HG03060 (cell line): ENCODE results near the gene RIMOC1.

Experiments
- ATAC-seq: cut with Tn5 transposase; IDR thresholded peaks from one replicate; pipeline ENCODE4 v1.9.1; 2021; ENCODE audit warnings: low read depth, moderate number of reproducible peaks; ENCODE audit not compliant: unreplicated experiment

Gene RIMOC1, protein sequence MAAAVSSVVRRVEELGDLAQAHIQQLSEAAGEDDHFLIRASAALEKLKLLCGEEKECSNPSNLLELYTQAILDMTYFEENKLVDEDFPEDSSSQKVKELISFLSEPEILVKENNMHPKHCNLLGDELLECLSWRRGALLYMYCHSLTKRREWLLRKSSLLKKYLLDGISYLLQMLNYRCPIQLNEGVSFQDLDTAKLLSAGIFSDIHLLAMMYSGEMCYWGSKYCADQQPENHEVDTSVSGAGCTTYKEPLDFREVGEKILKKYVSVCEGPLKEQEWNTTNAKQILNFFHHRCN

DNA sequence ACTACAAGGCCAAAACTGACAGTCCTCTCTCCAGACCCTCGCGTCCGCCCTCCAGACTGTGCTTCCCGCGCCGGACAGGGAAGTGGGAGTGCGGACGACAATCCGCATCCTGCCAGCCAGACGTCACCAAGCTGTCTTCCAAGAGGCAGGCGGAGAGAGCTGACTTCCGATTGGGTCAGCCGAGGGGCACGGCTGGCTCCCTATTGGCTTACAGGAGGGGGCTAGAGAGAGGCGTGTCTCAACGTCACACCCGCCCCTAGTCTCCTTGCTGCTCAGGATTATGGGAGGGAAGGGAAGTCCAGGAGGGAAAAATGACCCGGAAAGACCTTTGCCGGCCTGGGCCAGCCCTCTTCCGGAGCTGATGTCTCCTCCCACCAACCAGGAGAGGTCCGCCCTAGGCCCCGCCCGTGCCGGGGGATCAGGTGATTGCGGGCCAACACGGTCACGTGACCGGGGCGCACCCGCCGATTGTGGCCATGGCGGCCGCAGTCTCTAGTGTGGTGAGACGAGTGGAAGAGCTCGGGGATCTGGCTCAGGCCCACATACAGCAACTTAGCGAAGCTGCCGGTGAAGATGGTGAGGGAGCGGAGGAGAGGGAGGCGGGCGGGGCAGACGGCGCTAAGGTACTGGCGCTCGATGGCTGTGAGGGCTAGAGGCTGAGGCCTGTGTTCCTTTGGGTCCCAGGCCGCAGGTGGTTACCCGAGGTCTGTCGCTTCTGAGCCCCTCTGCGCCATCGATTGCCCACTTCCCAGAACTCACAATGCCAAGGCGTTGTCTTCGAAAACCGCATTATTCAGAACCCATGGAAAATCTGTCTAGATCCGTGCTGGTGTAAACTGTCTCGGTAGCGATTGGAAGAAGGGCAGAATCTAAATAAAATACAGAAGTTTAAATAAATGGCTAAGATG lies at the start of gene RIMOC1:
Gene RIMOC1 (plus strand): TSS at position 453 of the 908 bp plus-strand sequence. CDS start 24 bp downstream, at position 477.
- ATAC-seq: peak; percentile 97

DNA sequence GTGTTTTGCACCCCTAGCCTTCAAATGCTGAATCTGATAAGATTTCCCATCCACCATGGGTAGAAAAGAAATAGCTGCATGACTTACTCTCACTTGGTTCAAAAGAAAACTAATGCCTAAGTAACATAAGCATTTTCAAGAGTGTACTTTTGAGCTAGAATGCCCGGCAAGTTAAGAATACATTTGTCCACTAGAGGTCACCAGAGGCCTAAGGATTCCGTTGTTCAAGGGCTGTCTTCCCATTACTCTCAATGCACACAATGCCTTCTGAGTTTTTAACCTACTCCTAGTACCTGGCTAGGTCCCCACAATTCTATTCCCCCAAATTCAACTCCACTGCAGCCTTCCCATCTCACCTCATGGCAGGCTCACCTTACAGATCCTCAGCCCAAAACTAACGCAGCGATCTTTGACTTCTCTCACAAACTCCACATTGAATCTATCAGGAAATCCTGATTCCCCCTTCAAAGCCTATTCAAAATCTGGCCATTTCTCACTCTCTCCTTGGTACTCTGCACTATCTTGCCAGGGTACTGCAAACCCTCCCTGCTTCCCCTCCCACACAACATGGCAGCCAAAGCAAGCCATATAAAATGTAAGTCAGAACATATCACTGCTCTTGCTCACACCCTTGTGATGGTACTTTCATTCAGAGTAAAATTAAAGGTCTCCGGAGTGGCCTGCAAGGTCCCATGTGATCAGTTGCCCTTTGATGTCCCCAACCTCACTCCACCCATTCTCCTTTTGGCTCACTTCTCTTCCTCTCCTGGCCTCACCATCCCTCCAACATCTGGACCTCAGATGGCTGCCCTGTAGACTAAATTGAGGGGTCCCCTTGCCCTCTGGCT lies 47.3 kb upstream of the RIMOC1 start:
- no peak for ATAC-seq

DNA sequence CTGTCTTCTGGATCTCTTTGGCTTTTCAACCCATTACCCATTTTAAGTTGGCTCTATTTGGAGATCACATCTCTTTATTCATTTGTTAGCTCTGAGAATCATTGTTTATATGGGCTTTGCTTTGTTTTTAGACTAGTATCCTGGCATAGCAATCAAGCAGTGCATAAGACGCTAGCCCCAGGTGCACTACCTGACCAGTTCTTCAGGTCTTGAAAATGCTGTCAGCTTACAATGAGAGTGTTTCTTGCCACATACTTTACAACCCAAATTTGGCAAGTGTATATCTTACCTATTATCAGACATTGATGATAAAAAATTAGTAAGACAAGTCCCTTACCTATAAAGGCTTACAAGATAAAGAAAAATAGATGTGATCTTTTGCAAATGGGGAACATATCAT lies 46.2 kb upstream of the RIMOC1 start:
- ATAC-seq: no peak

DNA sequence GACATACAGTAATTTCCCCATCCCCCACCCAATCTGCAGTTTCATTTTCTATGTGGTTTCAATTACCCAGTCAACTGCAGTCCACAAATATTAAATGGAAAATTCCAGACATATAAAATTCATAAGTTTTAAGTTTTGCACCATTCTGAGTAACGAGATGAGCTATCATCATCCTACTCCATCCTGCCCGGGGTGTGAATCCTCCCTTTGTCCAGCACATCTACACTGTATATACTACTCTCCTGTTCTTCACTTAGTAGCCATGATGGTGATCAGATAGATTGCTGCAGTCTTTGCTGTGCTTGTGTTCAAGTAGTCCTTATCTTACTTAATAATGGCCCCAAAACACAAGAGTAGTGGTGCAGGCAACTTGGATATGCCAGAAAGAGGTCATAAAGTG lies 45.3 kb upstream of the RIMOC1 start:
- no peak for ATAC-seq

DNA sequence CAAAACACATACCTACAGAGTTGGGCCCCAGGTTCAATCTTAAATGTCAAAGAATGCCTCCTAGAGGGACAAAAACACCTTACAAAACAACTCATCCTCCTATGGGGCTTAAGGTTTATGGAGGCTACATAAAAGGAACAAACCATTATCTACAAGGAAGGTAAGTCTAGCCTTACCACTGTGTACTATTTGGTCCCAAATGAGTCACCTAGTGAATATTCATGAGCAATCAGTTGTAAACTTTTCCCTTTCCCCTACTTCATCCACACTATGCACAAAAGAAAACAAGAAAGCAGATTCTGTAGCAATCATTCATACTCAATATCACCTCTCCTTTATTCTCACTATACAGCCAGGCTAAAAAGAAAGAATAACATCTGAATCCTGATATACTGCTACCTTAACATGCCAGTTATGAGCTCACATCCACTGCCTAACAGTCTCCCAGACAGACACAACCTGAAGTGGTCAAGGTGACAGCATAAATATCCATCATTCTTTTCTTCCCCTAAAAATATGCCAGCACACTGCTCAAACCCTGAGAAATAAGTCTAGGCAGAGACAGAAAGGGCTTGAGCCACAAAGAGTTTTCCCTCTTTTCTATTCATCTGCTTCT lies 40.2 kb upstream of the RIMOC1 start:
- peak; percentile 56 for ATAC-seq

DNA sequence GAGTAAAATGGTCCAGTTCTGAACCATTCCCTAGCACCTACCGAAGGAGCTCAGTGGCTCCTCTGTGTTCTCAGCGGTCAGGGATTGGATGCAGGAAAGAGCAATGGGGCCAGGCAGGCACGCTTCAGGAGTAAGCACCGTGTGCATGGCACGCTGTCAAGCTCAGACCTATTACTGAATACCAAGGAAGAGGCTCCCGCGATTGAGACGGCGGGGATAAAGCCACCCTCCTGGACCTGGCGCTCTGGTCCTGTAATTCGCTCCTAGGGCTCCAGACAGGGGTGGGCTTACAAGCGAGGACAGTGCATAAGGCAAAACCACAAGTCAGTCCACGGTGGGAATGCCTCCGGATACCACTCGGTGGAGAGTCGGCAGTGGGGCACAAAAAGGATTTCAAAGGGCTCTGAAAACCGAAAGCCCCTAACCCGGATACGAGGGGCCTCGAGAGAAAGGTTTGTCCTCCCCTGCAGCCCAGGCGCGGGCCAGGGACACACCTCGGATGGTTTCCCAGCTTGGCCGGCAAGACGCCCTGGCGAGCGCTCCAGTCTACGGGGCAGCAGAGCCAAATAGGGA lies 34.9 kb upstream of the RIMOC1 start:
- ATAC-seq: no peak

DNA sequence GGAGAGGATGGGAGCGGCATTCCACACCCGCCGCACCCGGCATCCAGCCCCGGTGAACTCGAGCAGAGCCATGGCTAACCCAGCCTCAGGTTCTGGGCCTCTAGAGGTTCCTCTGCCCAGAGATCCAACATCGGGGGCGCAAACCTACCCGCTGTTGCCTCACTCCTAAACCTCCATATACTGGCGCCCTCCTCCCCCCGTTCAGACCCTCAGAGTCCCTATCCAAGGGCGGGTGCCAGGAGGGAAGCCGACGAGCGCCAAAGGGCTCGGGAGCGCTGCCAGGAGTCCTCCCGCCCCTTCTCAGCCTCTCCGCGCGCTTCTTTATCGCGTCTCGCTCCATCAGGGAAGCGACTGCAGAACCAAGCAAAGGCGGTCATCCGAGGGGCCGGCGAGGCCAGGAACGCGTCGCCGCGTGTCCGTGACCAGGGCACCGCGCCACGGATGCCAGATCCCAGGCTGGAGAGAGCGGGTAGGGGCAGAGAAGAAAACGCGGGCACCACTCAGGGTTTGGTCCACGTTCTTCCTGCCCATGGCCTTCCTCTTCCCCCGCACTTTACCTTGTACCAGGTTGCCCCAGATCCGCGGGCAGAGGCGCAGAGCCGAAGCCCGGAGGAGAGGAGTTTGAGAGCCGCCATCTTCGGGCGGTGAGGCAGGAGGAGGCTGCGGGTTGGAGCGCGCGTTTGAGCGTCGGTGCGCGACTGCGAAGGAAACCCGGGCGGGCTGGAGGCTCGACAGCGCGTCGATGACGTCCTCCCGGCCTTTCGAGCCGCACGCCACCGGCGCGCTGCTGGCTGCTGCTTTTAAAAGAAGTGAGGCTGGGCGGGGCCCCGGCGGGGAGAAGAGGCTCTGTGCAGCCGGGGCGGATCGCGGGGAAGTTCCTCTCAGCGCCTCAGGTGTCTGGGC lies 34.2 kb upstream of the RIMOC1 start, which contains the start of gene OXCT1:
Gene OXCT1 (minus strand): TSS at position 702 of the 903 bp plus-strand sequence. CDS start 67 bp downstream, at position 635.
- peak; percentile 93 for ATAC-seq

DNA sequence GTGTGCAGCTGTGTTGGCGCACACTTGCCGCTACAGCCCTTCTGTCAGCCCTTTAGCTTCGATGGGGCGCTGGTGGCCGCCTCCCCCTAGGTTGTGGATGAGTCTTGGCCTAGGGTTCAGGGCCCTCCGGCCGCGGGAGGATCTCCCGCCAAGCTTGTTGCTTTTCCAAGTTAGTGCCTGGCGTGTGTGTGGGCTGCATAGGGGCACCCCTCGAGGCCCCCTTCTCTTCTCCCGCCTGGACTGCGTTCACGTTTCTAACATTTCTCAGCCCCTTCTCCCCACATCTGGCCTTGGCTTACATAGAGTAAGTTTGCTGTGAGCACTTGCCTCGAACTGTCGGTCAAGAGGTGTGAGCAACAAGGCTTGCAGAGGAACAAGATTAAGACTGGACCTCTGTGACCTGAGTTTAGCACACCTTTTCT lies 33.5 kb upstream of the RIMOC1 start:
- ATAC-seq: no peak

DNA sequence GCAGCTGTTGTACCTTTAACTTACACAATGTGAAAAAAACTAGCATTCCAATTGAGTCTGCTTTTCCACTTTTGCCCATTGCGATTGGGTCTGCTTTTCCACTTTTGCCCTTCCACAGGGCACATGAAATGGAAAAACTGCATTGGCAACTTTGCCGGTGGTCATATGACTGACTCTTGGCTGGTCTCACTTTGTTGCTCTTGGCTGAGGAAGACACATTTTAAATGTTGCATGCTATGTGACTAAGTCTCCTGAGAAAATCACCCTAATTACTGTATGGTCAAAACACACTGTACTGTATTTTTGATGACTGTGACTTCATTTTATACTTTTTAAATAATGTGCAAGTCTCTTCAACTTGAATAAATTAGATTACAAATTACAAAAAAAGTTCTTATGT lies 32.3 kb upstream of the RIMOC1 start:
- ATAC-seq: no peak

DNA sequence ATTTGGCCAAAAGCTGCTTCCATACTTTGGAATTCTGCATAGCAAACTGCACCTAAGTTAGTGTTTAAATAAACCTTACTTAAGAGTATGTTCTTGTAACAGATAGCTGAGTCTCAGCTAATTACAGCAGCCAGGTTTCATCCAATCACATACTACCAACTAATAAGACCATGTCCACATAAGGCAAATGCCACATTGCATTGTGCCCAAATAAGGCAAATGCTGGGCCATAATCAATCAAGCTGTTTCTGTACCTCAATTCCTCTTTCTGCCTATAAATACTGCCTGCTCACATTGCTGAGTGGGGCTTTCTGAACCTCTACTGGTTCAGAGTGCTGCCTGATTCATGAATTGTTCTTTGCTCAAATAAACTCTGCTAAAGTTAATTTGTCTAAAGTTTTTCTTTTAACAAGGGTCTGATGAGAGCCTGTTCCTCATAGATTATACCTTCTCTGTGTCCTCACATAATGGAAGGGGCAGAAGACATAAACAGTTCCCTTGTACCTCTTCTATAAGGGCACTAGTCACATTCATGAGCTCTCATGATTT lies 29.6 kb upstream of the RIMOC1 start:
- no peak for ATAC-seq

DNA sequence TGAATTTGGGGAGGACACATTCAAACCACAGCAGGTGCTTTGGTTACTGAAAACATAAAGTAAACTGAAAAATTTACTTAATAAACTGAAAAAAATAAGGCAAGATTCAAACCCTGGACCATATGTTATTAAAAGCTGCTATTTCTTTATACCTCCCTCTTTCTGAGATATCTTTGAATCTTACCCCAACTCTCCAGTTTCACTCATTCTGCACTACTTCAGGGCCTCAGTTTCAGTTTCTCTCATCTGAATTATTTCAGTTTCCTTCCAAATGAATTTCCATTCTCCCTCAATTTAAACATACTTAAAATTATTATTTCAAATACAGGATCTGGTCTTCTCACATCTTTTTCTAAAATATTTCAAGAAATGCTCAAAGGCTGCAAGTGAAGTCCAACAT lies 29.0 kb upstream of the RIMOC1 start:
- ATAC-seq: no peak

DNA sequence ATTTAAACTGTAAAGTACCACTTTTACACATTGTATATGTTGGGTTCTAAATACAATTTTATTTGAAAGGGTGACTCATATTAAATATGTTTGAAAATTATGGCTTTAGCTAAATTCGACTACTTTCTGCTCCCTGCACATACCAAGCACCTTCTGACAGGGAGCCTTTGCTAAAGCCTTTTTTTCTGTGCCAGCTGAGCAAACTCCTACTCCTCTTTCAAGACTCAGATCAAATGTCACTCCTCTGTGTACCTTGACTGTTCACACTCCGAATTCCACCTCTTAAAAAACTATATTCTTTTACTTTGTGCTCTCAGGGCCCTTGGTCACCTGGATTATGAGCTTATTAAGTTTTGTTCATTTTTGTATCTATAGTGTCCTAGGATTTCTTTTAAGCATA lies 27.5 kb upstream of the RIMOC1 start:
- no peak for ATAC-seq

DNA sequence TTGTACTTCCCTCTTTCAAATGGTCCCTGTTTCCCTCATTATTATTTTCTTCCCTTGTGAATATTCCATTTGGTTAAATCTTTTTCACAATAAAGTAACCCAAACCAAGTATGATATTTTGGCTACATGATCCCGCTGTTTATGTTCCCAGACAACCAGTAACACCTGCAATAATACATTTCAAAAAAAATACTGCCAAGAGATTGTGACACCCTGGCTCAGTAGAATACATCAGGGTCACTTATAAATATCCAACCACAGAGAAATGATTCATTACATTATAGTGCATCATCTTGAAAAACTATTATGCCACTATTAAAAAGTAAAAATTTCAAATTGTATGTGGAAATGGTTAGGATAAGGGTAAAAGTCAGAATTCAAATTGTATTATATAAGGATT lies 26.7 kb upstream of the RIMOC1 start:
- no peak for ATAC-seq

DNA sequence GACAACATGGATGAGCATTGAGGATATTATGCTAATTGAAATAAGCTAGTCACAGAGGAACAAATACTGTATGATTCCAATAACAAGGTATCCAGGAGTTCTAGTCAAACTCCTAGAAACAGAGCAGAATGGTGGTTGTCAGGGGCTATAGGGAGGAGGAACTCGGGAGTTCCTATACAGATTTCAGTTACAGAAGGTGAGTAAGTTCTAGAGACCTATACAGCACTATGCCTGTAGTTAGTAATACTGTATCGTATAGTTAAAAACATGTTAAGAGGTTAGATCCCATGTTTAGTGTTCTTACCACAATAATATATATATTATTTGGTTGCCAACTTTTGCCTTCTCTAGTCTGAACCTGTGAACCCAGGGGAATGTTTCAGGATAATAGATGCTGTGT lies 26.0 kb upstream of the RIMOC1 start:
- ATAC-seq: no peak

DNA sequence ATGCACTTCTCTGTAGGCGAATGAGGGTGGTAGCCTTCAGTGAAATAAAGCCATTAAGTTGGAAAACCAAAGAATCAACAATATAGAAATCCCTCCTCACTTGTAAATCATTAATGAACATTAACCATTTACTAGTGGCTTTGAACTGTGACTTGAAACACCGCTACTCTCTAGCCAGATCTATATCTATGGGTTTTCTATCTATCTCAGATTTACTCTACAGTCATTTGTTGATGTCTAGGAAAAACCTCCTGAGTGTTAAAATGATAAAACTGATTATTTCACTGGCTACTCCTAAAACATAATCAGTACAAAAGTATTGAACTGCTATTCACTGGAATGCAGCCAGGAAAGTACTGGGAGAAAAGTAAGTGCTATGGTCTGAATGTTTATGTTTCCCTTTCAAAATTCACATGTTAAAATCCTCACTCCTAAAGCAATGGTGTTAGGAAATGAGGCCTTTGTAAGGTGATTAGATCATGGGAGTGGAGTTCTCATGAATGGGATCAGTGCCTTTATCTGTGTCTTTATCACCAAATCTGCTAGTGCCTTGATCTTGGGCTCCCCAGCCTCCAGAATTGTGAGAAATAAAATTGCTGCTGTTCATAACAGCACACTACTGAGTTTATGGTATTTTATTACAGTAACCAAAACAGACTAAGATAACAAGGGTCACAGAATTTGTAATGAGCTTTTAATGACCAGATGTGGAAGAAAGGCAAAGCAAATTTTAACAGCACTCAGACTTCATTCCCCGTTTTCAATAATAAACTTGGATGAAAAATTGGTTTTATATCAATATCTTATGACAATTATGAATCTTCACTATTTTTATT lies 25.3 kb upstream of the RIMOC1 start:
- ATAC-seq: no peak

DNA sequence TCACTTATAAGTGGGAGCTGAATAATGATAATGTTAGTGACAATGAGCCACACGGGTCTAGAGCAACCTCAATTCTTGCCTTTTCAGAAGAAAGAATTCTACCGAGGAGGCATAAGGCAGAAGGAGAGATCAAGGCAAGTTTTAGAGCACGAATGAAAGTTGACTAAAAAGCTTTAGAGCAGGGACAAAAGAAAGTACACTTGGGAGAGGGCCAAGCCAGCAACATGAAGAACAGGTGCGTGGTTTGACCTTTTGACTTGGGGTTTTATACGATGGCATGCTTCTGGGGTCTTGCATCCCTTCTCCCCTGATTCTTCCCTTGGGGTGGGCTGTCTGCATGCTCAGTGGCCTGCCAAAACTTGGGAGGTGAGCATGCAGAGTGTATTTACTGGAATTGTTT lies 21.4 kb upstream of the RIMOC1 start:
- no peak for ATAC-seq

DNA sequence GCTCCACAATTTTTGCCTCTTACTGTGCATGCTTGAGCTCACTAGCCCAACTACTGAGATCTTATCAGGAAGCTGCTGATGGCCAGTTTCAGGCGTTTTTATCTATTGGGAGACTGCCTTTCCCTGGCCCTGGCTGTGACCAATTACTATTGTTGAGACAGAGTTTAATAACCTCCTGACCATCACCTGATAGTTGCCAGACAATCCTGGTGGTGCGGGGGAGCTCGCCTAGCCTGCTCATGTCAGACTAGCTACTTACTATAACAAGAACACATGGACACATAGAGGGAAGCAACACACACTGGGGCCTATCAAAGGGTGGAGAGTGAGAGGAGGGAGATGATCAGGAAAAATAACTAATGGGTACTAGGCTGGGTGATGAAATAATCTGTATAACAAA lies 20.9 kb upstream of the RIMOC1 start:
- no peak for ATAC-seq

DNA sequence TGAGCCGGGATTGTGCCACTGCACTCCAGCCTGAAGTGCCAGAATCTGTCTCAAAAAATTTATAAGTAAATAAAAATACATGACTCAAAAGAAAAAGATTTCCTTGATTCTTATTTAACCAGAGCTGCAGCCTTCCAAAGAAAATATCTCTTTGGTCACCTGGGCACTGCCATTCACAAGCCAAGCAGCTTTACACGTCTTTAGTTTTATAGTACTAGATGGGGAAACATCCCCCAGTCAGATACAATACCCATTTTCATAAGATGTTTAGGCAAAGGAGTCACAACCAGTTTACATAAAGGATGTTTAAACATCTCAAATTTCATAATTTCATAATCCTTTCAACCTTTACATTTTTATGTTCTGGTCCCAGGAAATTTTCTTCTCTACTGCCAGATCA lies 20.2 kb upstream of the RIMOC1 start:
- no peak for ATAC-seq
